Measurements from ENCODE around the gene SORCS1. TPM values are rescaled to one million over a fixed set of nuclear protein-coding genes. Genes with fewer than 3 reads are reported as not detected.

SORCS1 gene
- total RNA-seq, 1 experiment from 2014 or later: 1.7 TPM

DNA sequence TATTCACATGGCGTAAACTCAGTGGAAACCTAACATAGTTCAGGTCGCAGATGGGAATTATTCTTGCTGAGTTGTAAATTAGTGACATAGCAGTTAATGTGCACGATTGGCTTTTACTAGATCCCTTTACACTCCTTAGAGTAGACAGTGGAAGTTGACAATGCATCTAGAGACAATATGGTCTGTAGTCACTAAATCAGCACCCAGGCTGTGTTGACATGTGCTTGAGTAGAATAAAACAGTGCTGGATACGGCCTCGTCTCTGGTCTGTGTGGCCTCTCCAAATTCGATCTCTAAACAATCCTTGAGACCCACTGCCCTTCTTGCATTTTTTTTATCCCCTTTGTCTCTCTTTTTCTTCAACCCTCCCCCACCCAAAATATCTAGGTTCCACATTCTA, 615.7 kb downstream of the SORCS1 start:
- H4K20me1 ChIP-seq (ENCODE audit: control insufficient read depth, insufficient read depth, insufficient read length): no peaks in the 10 kb centered on the region
- H3K79me2 ChIP-seq (ENCODE audit: insufficient read depth, low read length): no peaks in the 10 kb centered on the region

More for the DNA sequence above, 615.7 kb downstream of the SORCS1 start:
- Mint-ChIP-seq H3K27ac (no peak overlapping the region), H3K9me3 (no peaks in the 10 kb centered on the region), H3K4me1 (no peaks in the 10 kb centered on the region), H3K27me3 (ENCODE audit: low read depth) (no peaks in the 10 kb centered on the region; the same call in 1 of the 2 replicates), H3K4me3 (no peak overlapping the region), H3K36me3 (ENCODE audit: insufficient read depth in 1 of 3, low read depth in 3 of 3) (no peaks in the 10 kb centered on the region)
- no peak for DNase-seq
- Histone ChIP-seq H3K56ac (ENCODE audit: insufficient read length, low read depth, low read length) (no peak overlapping the region), H3T11ph (ENCODE audit: low read length) (no peak overlapping the region), H3K9ac (ENCODE audit: extremely low read depth, insufficient read length, low read length) (no peak overlapping the region), H4K91ac (ENCODE audit: insufficient read length, low read depth, low read length) (no peak overlapping the region), H3K9me3 (ENCODE audit: control insufficient read depth, low read depth, low read length) (no peaks in the 10 kb centered on the region), H2AK5ac (ENCODE audit: insufficient read length, low read length) (no peak overlapping the region), H4K8ac (replicated peaks; ENCODE audit: insufficient read length, low read depth, low read length) (no peak overlapping the region), H3K4me1 (ENCODE audit: insufficient read depth, low read length) (no peaks in the 10 kb centered on the region), H3K4ac (ENCODE audit: low read depth, low read length) (no peak overlapping the region), H3K27me3 (ENCODE audit: insufficient read depth, low read length) (no peaks in the 10 kb centered on the region; the same call in 1 of the 2 replicates), H2BK5ac (ENCODE audit: insufficient read length, low read length) (no peak overlapping the region), H2BK15ac (ENCODE audit: low read depth, low read length) (no peak overlapping the region), H3K27ac (ENCODE audit: insufficient read length, low read depth, low read length) (no peak overlapping the region), H3K14ac (ENCODE audit: insufficient read depth, low read length) (no peak overlapping the region), H3K4me2 (ENCODE audit: insufficient read depth, insufficient read length, low read length) (no peak overlapping the region), H3K23me2 (ENCODE audit: insufficient read length, low read depth, low read length, poor library complexity, severe bottlenecking) (no peaks in the 10 kb centered on the region), H2BK12ac (ENCODE audit: insufficient read length, low read depth, low read length) (no peak overlapping the region), H2BK20ac (ENCODE audit: low read depth, low read length, poor library complexity, severe bottlenecking) (no peak overlapping the region), H2AFZ (ENCODE audit: low read length) (no peak overlapping the region), H3K23ac (ENCODE audit: insufficient read length, low read depth, low read length) (no peak overlapping the region), H3K18ac (ENCODE audit: insufficient read length, low read depth, low read length) (no peak overlapping the region), H4K5ac (ENCODE audit: insufficient read length, low read depth, low read length) (no peak overlapping the region), H3K79me1 (ENCODE audit: insufficient read depth, low read depth, low read length, poor library complexity, severe bottlenecking) (no peaks in the 10 kb centered on the region), H2BK120ac (ENCODE audit: low read depth, low read length, poor library complexity, severe bottlenecking) (no peak overlapping the region)
- no CpG with 5 or more reads among the region's 6 CpGs for WGBS (ENCODE audit: extremely low coverage, insufficient read length, low lambda C conversion rate)
- TF ChIP-seq, protein P1, sequence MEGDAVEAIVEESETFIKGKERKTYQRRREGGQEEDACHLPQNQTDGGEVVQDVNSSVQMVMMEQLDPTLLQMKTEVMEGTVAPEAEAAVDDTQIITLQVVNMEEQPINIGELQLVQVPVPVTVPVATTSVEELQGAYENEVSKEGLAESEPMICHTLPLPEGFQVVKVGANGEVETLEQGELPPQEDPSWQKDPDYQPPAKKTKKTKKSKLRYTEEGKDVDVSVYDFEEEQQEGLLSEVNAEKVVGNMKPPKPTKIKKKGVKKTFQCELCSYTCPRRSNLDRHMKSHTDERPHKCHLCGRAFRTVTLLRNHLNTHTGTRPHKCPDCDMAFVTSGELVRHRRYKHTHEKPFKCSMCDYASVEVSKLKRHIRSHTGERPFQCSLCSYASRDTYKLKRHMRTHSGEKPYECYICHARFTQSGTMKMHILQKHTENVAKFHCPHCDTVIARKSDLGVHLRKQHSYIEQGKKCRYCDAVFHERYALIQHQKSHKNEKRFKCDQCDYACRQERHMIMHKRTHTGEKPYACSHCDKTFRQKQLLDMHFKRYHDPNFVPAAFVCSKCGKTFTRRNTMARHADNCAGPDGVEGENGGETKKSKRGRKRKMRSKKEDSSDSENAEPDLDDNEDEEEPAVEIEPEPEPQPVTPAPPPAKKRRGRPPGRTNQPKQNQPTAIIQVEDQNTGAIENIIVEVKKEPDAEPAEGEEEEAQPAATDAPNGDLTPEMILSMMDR (conservative IDR thresholded peaks at IDR 0.05): no peak

Measured in H9 (cell line).